ENCODE data around the gene CTNNA3.

- no peak for TF ChIP-seq EZH2 (IDR thresholded peaks at IDR 0.05; ENCODE audit: borderline replicate concordance, low read length)
- TF ChIP-seq CTCF (conservative IDR thresholded peaks at IDR 0.05 in 1 of 2, IDR thresholded peaks at IDR 0.05 in 1 of 2; ENCODE audit: extremely low read depth in 1 of 2, insufficient read depth in 1 of 2, low read depth in 1 of 2, low read length in 2 of 2), result no peak
These were observed 1785.8 kb downstream of the CTNNA3 start for GRCh38 chr10:65910209-65910608.

Measured in mammary epithelial cell (primary cell).